Renal cortical epithelial cell (primary cell): ENCODE data around the gene SS18L1. TPM values are rescaled to one million over a fixed set of nuclear protein-coding genes. Genes with fewer than 3 reads are reported as not detected.

Experiments
- DNase-seq: peaks from one replicate; pipeline ENCODE4 v3.0.0-alpha.2; 2011; ENCODE audit warnings: low read depth
- total RNA-seq: library from RNA; depleted of rRNA; stranded (reverse); fragments of >200 nt; gene quantifications from 2 replicates; pipeline ENCODE4 v1.2.3, GENCODE V29; 2014

SS18L1 gene
- total RNA-seq, 1 donor from 2014 or later: 21.8 TPM

- DNase-seq: no peak
Measured at GRCh38 chr20:62119591-62120364, 23.8 kb upstream of the SS18L1 start.

- DNase-seq: no peak
Measured at GRCh38 chr20:62120365-62120762, 23.2 kb upstream of the SS18L1 start.

GRCh38 chr20:62120990-62121775, 22.4 kb upstream of the SS18L1 start:
- DNase-seq: peak; percentile 51

GRCh38 chr20:62121776-62122653, 21.6 kb upstream of the SS18L1 start, which contains the start of gene LSM14B:
Gene LSM14B (plus strand): TSS chr20:62122475. CDS start chr20:62122667, 192 bp downstream.
- peak; percentile 85 for DNase-seq

GRCh38 chr20:62122654-62123449, 20.7 kb upstream of the SS18L1 start:
- DNase-seq: peak; percentile 10

GRCh38 chr20:62123450-62124118, 20.0 kb upstream of the SS18L1 start:
- peak; percentile 21 for DNase-seq

GRCh38 chr20:62126141-62126540, 17.4 kb upstream of the SS18L1 start:
- no peak for DNase-seq

GRCh38 chr20:62127799-62128198, 15.8 kb upstream of the SS18L1 start:
- DNase-seq: no peak

GRCh38 chr20:62128502-62128901, 15.1 kb upstream of the SS18L1 start:
- no peak for DNase-seq

GRCh38 chr20:62129731-62130531, 13.6 kb upstream of the SS18L1 start:
- DNase-seq: no peak

- DNase-seq: no peak
Measured at GRCh38 chr20:62131560-62132320, 11.8 kb upstream of the SS18L1 start.

GRCh38 chr20:62132421-62132820, 11.1 kb upstream of the SS18L1 start:
- DNase-seq: no peak

GRCh38 chr20:62133051-62133845, 10.3 kb upstream of the SS18L1 start:
- DNase-seq: no peak

- DNase-seq: no peak
Measured at GRCh38 chr20:62133864-62134263, 9.7 kb upstream of the SS18L1 start.

GRCh38 chr20:62134735-62135231, 8.8 kb upstream of the SS18L1 start:
- DNase-seq: peak; percentile 37

- DNase-seq: no peak
Measured at GRCh38 chr20:62135573-62136266, 7.8 kb upstream of the SS18L1 start.
